Mesothelial cell of epicardium (in vitro differentiated cells): Measurements from ENCODE around the gene HEBP1. TPM values are rescaled to one million over a fixed set of nuclear protein-coding genes. Genes with fewer than 3 reads are reported as not detected.

Source experiments
- DNase-seq, 2 experiments: peaks; one replicate each; pipeline ENCODE4 v3.0.0; 2021; ENCODE audit warnings: low spot score in 2 of 2; ENCODE audit not compliant: unreplicated experiment in 2 of 2
- H3K27ac Mint-ChIP-seq: 2 replicates; pipeline ENCODE4 v1.8.0; 2021; ENCODE audit warnings: mixed read lengths
- H3K27me3 Mint-ChIP-seq: 2 replicates; pipeline ENCODE4 v1.8.0; 2021; ENCODE audit warnings: low read depth, mixed read lengths
- H3K36me3 Mint-ChIP-seq: 2 replicates; pipeline ENCODE4 v1.8.0; 2021; ENCODE audit warnings: mixed read lengths
- H3K4me1 Mint-ChIP-seq: 2 replicates; pipeline ENCODE4 v1.8.0; 2021; ENCODE audit warnings: mixed read lengths
- H3K4me3 Mint-ChIP-seq: 2 replicates; pipeline ENCODE4 v1.8.0; 2021; ENCODE audit warnings: mild to moderate bottlenecking, moderate library complexity, mixed read lengths
- H3K9me3 Mint-ChIP-seq: 2 replicates; pipeline ENCODE4 v1.8.0; 2021; ENCODE audit warnings: mixed read lengths
- CTCF ChIP-seq: fragments of 200-600 bp; sonication (generic); IDR thresholded peaks from one replicate; pipeline ENCODE4 v1.5.0; 2021; ENCODE audit warnings: antibody characterized with exemption; ENCODE audit not compliant: unreplicated experiment
- total RNA-seq: library from RNA; stranded (reverse); gene quantifications from 3 replicates; pipeline ENCODE4 v1.2.1, GENCODE V29; 2021

The HEBP1 gene
- total RNA-seq, 1 donor from 2014 or later, result 55.0 TPM

- no peaks in the 10 kb centered on the region for H3K36me3 Mint-ChIP-seq
- no peaks in the 10 kb centered on the region for H3K4me1 Mint-ChIP-seq
Observed at GRCh38 chr12:13027508-13027907, 27.4 kb upstream of the HEBP1 start.

GRCh38 chr12:13027032-13027431 lies 27.0 kb upstream of the HEBP1 start:
- Mint-ChIP-seq H3K27me3 (no peaks in the 10 kb centered on the region), H3K9me3 (no peaks in the 10 kb centered on the region), H3K27ac (no peak overlapping the region), H3K4me3 (no peak overlapping the region), H3K36me3 (no peaks in the 10 kb centered on the region), H3K4me1 (no peaks in the 10 kb centered on the region)
- DNase-seq, result no peak
- no peak for TF ChIP-seq CTCF

More at GRCh38 chr12:13027508-13027907, 27.4 kb upstream of the HEBP1 start:
- TF ChIP-seq CTCF, result no peak
- Mint-ChIP-seq H3K27ac (no peak overlapping the region), H3K9me3 (no peaks in the 10 kb centered on the region), H3K4me3 (no peak overlapping the region), H3K27me3 (no peaks in the 10 kb centered on the region)
- no peak for DNase-seq

- Mint-ChIP-seq H3K9me3 (no peaks in the 10 kb centered on the region), H3K27ac (no peak overlapping the region), H3K36me3 (no peaks in the 10 kb centered on the region), H3K27me3 (no peaks in the 10 kb centered on the region), H3K4me3 (no peak overlapping the region), H3K4me1 (no peaks in the 10 kb centered on the region)
- no peak for DNase-seq
- no peak for TF ChIP-seq CTCF
Observed at GRCh38 chr12:13026286-13026685, 26.2 kb upstream of the HEBP1 start.

- Mint-ChIP-seq H3K4me1 (no peaks in the 10 kb centered on the region), H3K4me3 (no peak overlapping the region), H3K9me3 (no peaks in the 10 kb centered on the region), H3K27ac (no peak overlapping the region), H3K36me3 (no peaks in the 10 kb centered on the region), H3K27me3 (no peaks in the 10 kb centered on the region)
- DNase-seq, result no peak
- no peak for TF ChIP-seq CTCF
Observed at GRCh38 chr12:13024531-13024916, 24.5 kb upstream of the HEBP1 start.

- no peaks in the 10 kb centered on the region for H3K27me3 Mint-ChIP-seq
- no peaks in the 10 kb centered on the region for H3K4me1 Mint-ChIP-seq
- TF ChIP-seq CTCF, result no peak
- H3K4me3 Mint-ChIP-seq, result no peak overlapping the region
- DNase-seq, result no peak
- H3K27ac Mint-ChIP-seq, result no peak overlapping the region
- no peaks in the 10 kb centered on the region for H3K36me3 Mint-ChIP-seq
- no peaks in the 10 kb centered on the region for H3K9me3 Mint-ChIP-seq
Observed at GRCh38 chr12:13023811-13024530, 23.9 kb upstream of the HEBP1 start.
